SHP77 (cell line): ENCODE results near the gene KBTBD7.
"Not testable (repeated sequence)": the region's sequence is repeated elsewhere in the genome, so short reads cannot be mapped to it uniquely, and the experiment has no call there.

Source experiments
- DNase-seq, 2 experiments: peaks; one replicate each; lab custom pipeline; 2025; lab: John Stamatoyannopoulos, UW

The KBTBD7 gene

GRCh38 chr13:41199079-41199478 lies 4.7 kb upstream of the KBTBD7 start:
- no peak for DNase-seq

GRCh38 chr13:41196620-41197019 lies 2.3 kb upstream of the KBTBD7 start:
- DNase-seq, result no peak

- no peak for DNase-seq
Observed at GRCh38 chr13:41196011-41196410, 1.6 kb upstream of the KBTBD7 start.

GRCh38 chr13:41193469-41193868 lies 900 bp downstream of the KBTBD7 start:
- DNase-seq, result no peak

- DNase-seq, result no peak
Observed at GRCh38 chr13:41188584-41188983, 5.8 kb downstream of the KBTBD7 start.

- no peak for DNase-seq
Observed at GRCh38 chr13:41186481-41186880, 7.9 kb downstream of the KBTBD7 start.

GRCh38 chr13:41182231-41182630 lies 12.1 kb downstream of the KBTBD7 start:
- no peak for DNase-seq

GRCh38 chr13:41179593-41180250 lies 14.6 kb downstream of the KBTBD7 start:
- no peak for DNase-seq

GRCh38 chr13:41178040-41178439 lies 16.3 kb downstream of the KBTBD7 start:
- DNase-seq, result no peak

- DNase-seq, result no peak
Observed at GRCh38 chr13:41177616-41178015, 16.8 kb downstream of the KBTBD7 start.

- not testable (repeated sequence) for DNase-seq
Observed at GRCh38 chr13:41175576-41175975, 18.8 kb downstream of the KBTBD7 start.

GRCh38 chr13:41162151-41162550 lies 32.2 kb downstream of the KBTBD7 start:
- no peak for DNase-seq

GRCh38 chr13:41159174-41159573 lies 35.2 kb downstream of the KBTBD7 start:
- DNase-seq, result no peak

GRCh38 chr13:41157048-41157717 lies 37.2 kb downstream of the KBTBD7 start:
- no peak for DNase-seq

- DNase-seq, result no peak
Observed at GRCh38 chr13:41156620-41157019, 37.7 kb downstream of the KBTBD7 start.

- DNase-seq, result no peak
Observed at GRCh38 chr13:41154042-41154441, 40.3 kb downstream of the KBTBD7 start.

GRCh38 chr13:41152005-41152404 lies 42.4 kb downstream of the KBTBD7 start:
- DNase-seq, result no peak

GRCh38 chr13:41150058-41150457 lies 44.3 kb downstream of the KBTBD7 start:
- DNase-seq, result no peak

GRCh38 chr13:41148419-41149283 lies 45.7 kb downstream of the KBTBD7 start:
- no peak for DNase-seq

GRCh38 chr13:41145136-41145908 lies 49.0 kb downstream of the KBTBD7 start:
- no peak for DNase-seq

GRCh38 chr13:41144576-41144975 lies 49.8 kb downstream of the KBTBD7 start:
- DNase-seq, result no peak
